HepG2 (cell line): ENCODE data around the gene FSCB. TPM values are rescaled to one million over a fixed set of nuclear protein-coding genes. Genes with fewer than 3 reads are reported as not detected.

Experiments
- ATAC-seq: fragments of 200-7000 bp; cut with Tn5 transposase; 3 replicates; pipeline ENCODE4 v1.9.1; 2020; ENCODE audit warnings: mild to moderate bottlenecking, moderate library complexity
- BruUV-seq: library from RNA; stranded (reverse); fragments of 400-500 nt; replicated peaks from 2 replicates; lab custom pipeline; 2021; lab: Mats Ljungman, UMichigan
- CTCF ChIA-PET: fragments of 300-600 bp; formaldehyde crosslinking; extraction: SDS; loops from one replicate; lab custom pipeline; 2021; ENCODE audit warnings: low total read pairs, inconsistent platforms, low intra/inter-chr PET ratio; lab: Yijun Ruan, JAX
- POLR2A ChIA-PET: fragments of 350-600 bp; sonication (Branson Sonifier 250); formaldehyde crosslinking; loops from one replicate; lab custom pipeline; 2020; ENCODE audit warnings: antibody characterized with exemption, inconsistent platforms; lab: Yijun Ruan, JAX
- DNase-seq: peaks from one replicate; pipeline ENCODE4 v3.0.0-alpha.2; 2015; ENCODE audit warnings: low spot score
- FAIRE-seq: peaks from 3 replicates; lab custom pipeline; 2011; peaks lifted over from hg19 to GRCh38; lab: Jason Lieb, UNC
- H2AFZ ChIP-seq: one replicate; pipeline ENCODE4 v1.6.1; 2011; ENCODE audit warnings: low read length, inconsistent platforms
- H3K27ac ChIP-seq: fragments of 300-600 bp; 3 replicates; pipeline ENCODE4 v1.8.0; 2011; ENCODE audit warnings: mixed run types, mild to moderate bottlenecking, mixed read lengths, low read length, inconsistent platforms; ENCODE audit not compliant: insufficient read depth; ENCODE audit errors: extremely low read length
- H3K27me3 ChIP-seq, 2 experiments: fragments of 200-600 bp in 1 of 2; 2 replicates in 1 of 2; 3 replicates in 1 of 2; pipeline versions ENCODE4 v1.6.0 to v1.8.0; 2011; ENCODE audit warnings: low read length in 2 of 2, mild to moderate bottlenecking in 2 of 2, moderate library complexity in 2 of 2, inconsistent platforms in 1 of 2; ENCODE audit not compliant: insufficient read depth in 2 of 2, control insufficient read depth in 1 of 2
- H3K36me3 ChIP-seq, 2 experiments: fragments of 200-600 bp in 1 of 2; replicated peaks in 1 of 2; 2 replicates in 1 of 2; 3 replicates in 1 of 2; pipeline versions ENCODE4 v1.5.1 to v1.8.0; 2011; ENCODE audit warnings: low read length in 2 of 2, inconsistent platforms in 1 of 2; ENCODE audit not compliant: insufficient read depth in 2 of 2, control insufficient read depth in 1 of 2
- H3K4me1 ChIP-seq: 2 replicates; pipeline ENCODE4 v1.5.1; 2012; ENCODE audit warnings: low read length, inconsistent platforms; ENCODE audit not compliant: insufficient read depth
- H3K4me2 ChIP-seq: 2 replicates; pipeline ENCODE4 v1.6.0; 2011; ENCODE audit warnings: low read depth, low read length, inconsistent platforms
- H3K4me3 ChIP-seq, 3 experiments: fragments of 200-600 bp in 1 of 3; sonication (generic), shearing (Covaris generic) in 1 of 3; replicated peaks in 1 of 3; 2 replicates each; pipeline ENCODE4 v1.5.1; 2011 to 2016; ENCODE audit warnings: low read length in 3 of 3, inconsistent platforms in 2 of 3, low read depth in 2 of 3, mild to moderate bottlenecking in 2 of 3, control low read depth in 1 of 3, mixed read lengths in 1 of 3; ENCODE audit not compliant: insufficient read depth in 1 of 3
- H3K79me2 ChIP-seq: one replicate; pipeline ENCODE4 v1.6.1; 2011; ENCODE audit warnings: low read length, inconsistent platforms; ENCODE audit not compliant: insufficient read depth
- H3K9ac ChIP-seq: 2 replicates; pipeline ENCODE4 v1.6.0; 2011; ENCODE audit warnings: mild to moderate bottlenecking, low read depth, low read length, inconsistent platforms; ENCODE audit not compliant: insufficient read depth
- H3K9me3 ChIP-seq: 2 replicates; pipeline ENCODE4 v1.5.1; 2012; ENCODE audit warnings: mild to moderate bottlenecking, low read length
- H4K20me1 ChIP-seq: 2 replicates; pipeline ENCODE4 v1.6.0; 2011; ENCODE audit warnings: inconsistent platforms, mild to moderate bottlenecking, low read length, moderate library complexity; ENCODE audit not compliant: insufficient read depth
- FOXA3 ChIP-seq: IDR thresholded peaks from 2 replicates; pipeline ENCODE4 v1.6.1; 2016; ENCODE audit warnings: missing genetic modification reagents, missing compliant biosample characterization
- GMEB1 ChIP-seq: sonication (generic); formaldehyde crosslinking; IDR thresholded peaks from 2 replicates; pipeline ENCODE4 v1.5.1; 2020; ENCODE audit warnings: missing genetic modification reagents, mild to moderate bottlenecking, borderline replicate concordance
- HNRNPL ChIP-seq: fragments of 200-400 bp; formaldehyde crosslinking; IDR thresholded peaks from 2 replicates; pipeline ENCODE4 v1.6.1; 2017; ENCODE audit warnings: mild to moderate bottlenecking, low read depth, low read length
- PRDM4 ChIP-seq: sonication (generic); formaldehyde crosslinking; IDR thresholded peaks from 2 replicates; pipeline ENCODE4 v1.9.0; 2021; ENCODE audit warnings: missing genetic modification reagents, borderline replicate concordance
- TEAD3 ChIP-seq: optimal IDR thresholded peaks from 2 replicates; pipeline ENCODE3; 2016; ENCODE audit warnings: borderline replicate concordance
- WGBS: methylation state at CpG from one replicate; pipeline ENCODE4 v1.1.6; 2017; ENCODE audit warnings: low lambda C conversion rate; 5-methylcytosine and 5-hydroxymethylcytosine counted together
- in situ Hi-C: cut with HindIII; loops from 2 replicates; pipeline ENCODE4 v1.10.0; 2017; ENCODE audit warnings: low pct_unique_long_range_greater_than_20kb; ENCODE audit not compliant: extremely low pct_ligation_motif_present
- intact Hi-C: fragments of 100-400 bp; cut with micrococcal nuclease; formaldehyde crosslinking; loops from one replicate; pipeline ENCODE4 v1.10.0; 2022; ENCODE audit not compliant: unreplicated experiment
- polyA plus RNA-seq, 8 experiments: library from polyadenylated mRNA; depleted of rRNA in 3 of 8; stranded (reverse) in 7 of 8; unstranded in 1 of 8; fragments of >200 nt; fragmentation: Illumina TruSeq in 4 of 8; extraction: Trizol in 4 of 8; gene quantifications; 2 replicates each; pipeline versions ENCODE4 v1.2.1 to v1.2.3, GENCODE V29; 2011 to 2016; ENCODE audit warnings: low read depth in 4 of 8, missing spikeins in 1 of 8, mixed read lengths in 1 of 8; ENCODE audit not compliant: insufficient read depth in 1 of 8
- total RNA-seq, 5 experiments: library from RNA; depleted of rRNA; stranded (reverse); fragments of >200 nt; fragmentation: Illumina TruSeq; extraction: Trizol; gene quantifications; 2 replicates each; pipeline ENCODE4 v1.2.3, GENCODE V29; 2016; ENCODE audit warnings: low read depth in 1 of 5
- TF ChIP-seq, protein P1 (sequence below): IDR thresholded peaks from 2 replicates; pipeline ENCODE4 v1.6.1; 2016; ENCODE audit warnings: missing biosample characterization, missing genetic modification reagents, low read depth
- TF ChIP-seq, protein P2 (sequence below): sonication (generic); formaldehyde crosslinking; IDR thresholded peaks from 2 replicates; pipeline ENCODE4 v1.4.0; 2020; ENCODE audit warnings: mild to moderate bottlenecking, missing genetic modification reagents

The FSCB gene
- total and polyA plus RNA-seq, 2 of the 13 experiments (the other 11 are each of a cell fraction or from before 2014, with no cell fraction given): not detected

GRCh38 chr14:44494137-44494536, 12.9 kb downstream of the FSCB start:
- ChIA-PET CTCF (no interaction called here), POLR2A (no interaction called here)
- Histone ChIP-seq H3K9ac (no peak overlapping the region), H2AFZ (no peak overlapping the region), H4K20me1 (no peaks in the 10 kb centered on the region), H3K9me3 (peaks cover 18% of the 10 kb centered on the region), H3K4me3 (no peak overlapping the region), H3K4me1 (no peaks in the 10 kb centered on the region), H3K27me3 (no peaks in the 10 kb centered on the region), H3K4me2 (no peak overlapping the region), H3K79me2 (no peaks in the 10 kb centered on the region), H3K27ac (no peak overlapping the region), H3K36me3 (no peaks in the 10 kb centered on the region)
- no peak for FAIRE-seq
- DNase-seq: no peak
- TF ChIP-seq GMEB1 (CRISPR knock-in tag): no peak
- no peak for ATAC-seq
- no TSS peak for BruUV-seq
- intact Hi-C loops: no loop called here
- in situ Hi-C loops: no loop called here

GRCh38 chr14:44490966-44491365, 16.1 kb downstream of the FSCB start:
- in situ Hi-C loops: no loop called here
- Histone ChIP-seq H3K79me2 (no peaks in the 10 kb centered on the region), H3K27me3 (no peaks in the 10 kb centered on the region), H4K20me1 (no peaks in the 10 kb centered on the region), H2AFZ (no peak overlapping the region)
- no peak for ATAC-seq
- 4% methylated on average over 2 of the region's 2 CpGs for WGBS
- TF ChIP-seq FOXA3 (CRISPR knock-in tag): no peak
- TF ChIP-seq, protein P1, sequence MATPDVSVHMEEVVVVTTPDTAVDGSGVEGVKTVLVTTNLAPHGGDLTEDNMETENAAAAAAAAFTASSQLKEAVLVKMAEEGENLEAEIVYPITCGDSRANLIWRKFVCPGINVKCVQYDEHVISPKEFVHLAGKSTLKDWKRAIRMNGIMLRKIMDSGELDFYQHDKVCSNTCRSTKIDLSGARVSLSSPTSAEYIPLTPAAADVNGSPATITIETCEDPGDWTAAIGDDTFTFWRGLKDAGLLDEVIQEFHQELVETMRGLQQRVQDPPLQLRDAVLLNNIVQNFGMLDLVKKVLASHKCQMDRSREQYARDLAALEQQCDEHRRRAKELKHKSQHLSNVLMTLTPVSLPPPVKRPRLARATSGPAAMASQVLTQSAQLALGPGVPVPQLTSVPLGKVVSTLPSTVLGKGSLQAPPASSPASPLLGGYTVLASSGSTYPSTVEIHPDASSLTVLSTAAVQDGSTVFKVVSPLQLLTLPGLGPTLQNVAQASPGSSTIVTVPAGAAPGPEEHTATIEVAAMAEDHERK (CRISPR knock-in tag): no peak
- TF ChIP-seq, protein P2, sequence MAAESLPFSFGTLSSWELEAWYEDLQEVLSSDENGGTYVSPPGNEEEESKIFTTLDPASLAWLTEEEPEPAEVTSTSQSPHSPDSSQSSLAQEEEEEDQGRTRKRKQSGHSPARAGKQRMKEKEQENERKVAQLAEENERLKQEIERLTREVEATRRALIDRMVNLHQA (CRISPR knock-in tag): no peak
- no peak for TF ChIP-seq TEAD3 (CRISPR knock-in tag)
- no peak for TF ChIP-seq HNRNPL
- no peak for TF ChIP-seq PRDM4
- TF ChIP-seq, all 625 proteins: peak for 0
- Histone ChIP-seq H3K27ac (no peak overlapping the region), H3K4me2 (no peak overlapping the region), H3K4me3 (no peak overlapping the region), H3K4me1 (no peaks in the 10 kb centered on the region), H3K9me3 (peaks cover 23% of the 10 kb centered on the region), H3K36me3 (no peaks in the 10 kb centered on the region), H3K9ac (no peak overlapping the region)
- BruUV-seq: no TSS peak
- FAIRE-seq (no peak), DNase-seq (no peak)
- POLR2A ChIA-PET: no interaction called here
- intact Hi-C loops: no loop called here
- CTCF ChIA-PET: no interaction called here
